Mesodermal cell (in vitro differentiated cells): ENCODE data around the gene QRFP.

Experiments used
- H3K27ac ChIP-seq: 2 replicates; pipeline ENCODE4 v1.7.0; 2013; ENCODE audit warnings: mild to moderate bottlenecking, low read depth, low read length, moderate library complexity; ENCODE audit not compliant: severe bottlenecking
- H3K36me3 ChIP-seq: 2 replicates; pipeline ENCODE4 v1.7.1; 2013; ENCODE audit warnings: mild to moderate bottlenecking, low read length, moderate library complexity; ENCODE audit not compliant: control insufficient read depth, insufficient read depth
- H3K4me1 ChIP-seq: one replicate; pipeline ENCODE4 v1.7.1; 2013; ENCODE audit warnings: mild to moderate bottlenecking, low read length; ENCODE audit not compliant: insufficient read depth, control insufficient read depth, poor library complexity, severe bottlenecking
- H3K4me3 ChIP-seq: 2 replicates; pipeline ENCODE4 v1.7.0; 2013; ENCODE audit warnings: low read length, control low read depth, mild to moderate bottlenecking; ENCODE audit not compliant: insufficient read depth, poor library complexity, severe bottlenecking; ENCODE audit errors: extremely low read depth
- H3K9me3 ChIP-seq: 2 replicates; pipeline ENCODE4 v1.7.1; 2013; ENCODE audit warnings: mild to moderate bottlenecking, low read length, moderate library complexity; ENCODE audit not compliant: control insufficient read depth
- WGBS, 2 experiments: methylation state at CpG; one replicate each; pipeline ENCODE4 v1.1.5; 2013; ENCODE audit warnings: missing lambda C conversion rate in 2 of 2; ENCODE audit not compliant: insufficient coverage in 2 of 2; 5-methylcytosine and 5-hydroxymethylcytosine counted together

QRFP gene

GRCh38 chr9:130908146-130908877, 11.7 kb upstream of the QRFP start:
- 74 to 79% methylated on average over 9 to 11 of the region's 22 CpGs for WGBS, 2 experiments
- peaks cover 10% of the 10 kb centered on the region for H3K4me1 ChIP-seq
- H3K36me3 ChIP-seq = no peaks in the 10 kb centered on the region
- no peak overlapping the region for H3K27ac ChIP-seq
- H3K9me3 ChIP-seq = no peaks in the 10 kb centered on the region
- no peak overlapping the region for H3K4me3 ChIP-seq

- 80 to 83% methylated on average over 9 to 14 of the region's 21 CpGs for WGBS, 2 experiments
- Histone ChIP-seq H3K9me3 (no peaks in the 10 kb centered on the region), H3K4me3 (no peak overlapping the region), H3K27ac (no peak overlapping the region), H3K36me3 (no peaks in the 10 kb centered on the region), H3K4me1 (peaks cover 5% of the 10 kb centered on the region)
These were observed 10.3 kb upstream of the QRFP start for GRCh38 chr9:130906735-130907416.

GRCh38 chr9:130905902-130906734, 9.5 kb upstream of the QRFP start:
- Histone ChIP-seq H3K9me3 (no peaks in the 10 kb centered on the region), H3K27ac (no peak overlapping the region), H3K36me3 (no peaks in the 10 kb centered on the region), H3K4me3 (no peak overlapping the region), H3K4me1 (peaks cover 5% of the 10 kb centered on the region)
- 85 to 98% methylated on average over 7 to 14 of the region's 24 CpGs for WGBS, 2 experiments

- H3K4me1 ChIP-seq = peaks cover 5% of the 10 kb centered on the region
- no peaks in the 10 kb centered on the region for H3K9me3 ChIP-seq
- no peak overlapping the region for H3K27ac ChIP-seq
- no peaks in the 10 kb centered on the region for H3K36me3 ChIP-seq
- H3K4me3 ChIP-seq = no peak overlapping the region
- WGBS, 2 experiments = 92 to 96% methylated on average over 19 to 24 of the region's 24 CpGs
These were observed 8.7 kb upstream of the QRFP start for GRCh38 chr9:130905125-130905901.

GRCh38 chr9:130904070-130905044, 7.7 kb upstream of the QRFP start:
- 94 to 95% methylated on average over 41 to 45 of the region's 48 CpGs for WGBS, 2 experiments
- H3K4me1 ChIP-seq = peaks cover 5% of the 10 kb centered on the region
- H3K36me3 ChIP-seq = no peaks in the 10 kb centered on the region
- H3K4me3 ChIP-seq = no peak overlapping the region
- no peaks in the 10 kb centered on the region for H3K9me3 ChIP-seq
- H3K27ac ChIP-seq = no peak overlapping the region

- Histone ChIP-seq H3K4me3 (no peak overlapping the region), H3K36me3 (no peaks in the 10 kb centered on the region), H3K27ac (no peak overlapping the region), H3K4me1 (peaks cover 5% of the 10 kb centered on the region), H3K9me3 (no peaks in the 10 kb centered on the region)
- WGBS, 2 experiments = 85 to 86% methylated on average over 21 to 24 of the region's 25 CpGs
These were observed 6.8 kb upstream of the QRFP start for GRCh38 chr9:130903194-130904069.

GRCh38 chr9:130902204-130903185, 5.9 kb upstream of the QRFP start:
- Histone ChIP-seq H3K36me3 (no peaks in the 10 kb centered on the region), H3K4me3 (no peak overlapping the region), H3K4me1 (no peaks in the 10 kb centered on the region), H3K9me3 (no peaks in the 10 kb centered on the region), H3K27ac (no peak overlapping the region)
- 91% methylated on average over 23 of the region's 27 CpGs for WGBS, 2 experiments

GRCh38 chr9:130901498-130902203, 5.0 kb upstream of the QRFP start:
- H3K9me3 ChIP-seq = no peaks in the 10 kb centered on the region
- no peak overlapping the region for H3K4me3 ChIP-seq

More at GRCh38 chr9:130901498-130902203, 5.0 kb upstream of the QRFP start:
- Histone ChIP-seq H3K36me3 (no peaks in the 10 kb centered on the region), H3K4me1 (no peaks in the 10 kb centered on the region), H3K27ac (no peak overlapping the region)
- 92 to 93% methylated on average over 13 to 16 of the region's 17 CpGs for WGBS, 2 experiments
